ENCODE data around the gene PGS1. TPM values are rescaled to one million over a fixed set of nuclear protein-coding genes. Genes with fewer than 3 reads are reported as not detected.

The PGS1 gene
- total RNA-seq, 2 experiments from 2014 or later = 59.6 to 61.3 TPM

GRCh38 chr17:78375401-78376151, 2.9 kb upstream of the PGS1 start:
- no peak for TF ChIP-seq CTCF (conservative IDR thresholded peaks at IDR 0.05; ENCODE audit: low read length)
- TF ChIP-seq EZH2phosphoT487 (IDR thresholded peaks at IDR 0.05; ENCODE audit: borderline replicate concordance, low read depth, low read length) = no peak
- H4K20me1 ChIP-seq (ENCODE audit: insufficient read depth, low read length) = peaks cover 11% of the 10 kb centered on the region; the same call in 1 of the 2 replicates
- intact Hi-C loops (cut with micrococcal nuclease; ENCODE audit: unreplicated experiment) = loop anchor here (5.0 kb wide), 1 partner anchor 47 kb away; no protein-coding TSS in a partner anchor
- no peak overlapping the region for H2AFZ ChIP-seq (ENCODE audit: low read length)
- DNase-seq (ENCODE audit: low spot score) = no peak
- peaks cover 19% of the 10 kb centered on the region for H3K79me2 ChIP-seq (ENCODE audit: insufficient read depth, low read depth, low read length)
- H3K36me3 ChIP-seq (ENCODE audit: insufficient read depth, low read length) = 0 out of 2 replicates have a peak, but pooled peaks cover 4% of the 10 kb centered on the region
- BruUV-seq (replicated peaks) = no TSS peak
- H3K27ac ChIP-seq (ENCODE audit: low read depth, low read length, poor library complexity, severe bottlenecking) = no peak overlapping the region
- no peak overlapping the region for H3K4me2 ChIP-seq (ENCODE audit: low read length)
- no peaks in the 10 kb centered on the region for H3K9me3 ChIP-seq (ENCODE audit: low read length)
- POLR2A ChIA-PET = no interaction called here
- CTCF ChIA-PET (ENCODE audit: unreplicated experiment) = no interaction called here
- no peaks in the 10 kb centered on the region for H3K9me2 ChIP-seq (ENCODE audit: insufficient read depth, low read length)
- peaks cover 20% of the 10 kb centered on the region for H3K4me1 ChIP-seq (ENCODE audit: insufficient read depth, low read length, poor library complexity, severe bottlenecking)
- no peak overlapping the region for H3K4me3 ChIP-seq (ENCODE audit: low read depth, low read length, poor library complexity, severe bottlenecking)

GRCh38 chr17:78376161-78376560, 2.3 kb upstream of the PGS1 start:
- H3K4me2 ChIP-seq (ENCODE audit: low read length) = no peak overlapping the region
- CTCF ChIA-PET (ENCODE audit: unreplicated experiment) = no interaction called here
- TF ChIP-seq EZH2phosphoT487 (IDR thresholded peaks at IDR 0.05; ENCODE audit: borderline replicate concordance, low read depth, low read length) (no peak), CTCF (conservative IDR thresholded peaks at IDR 0.05; ENCODE audit: low read length) (no peak)
- H3K27ac ChIP-seq (ENCODE audit: low read depth, low read length, poor library complexity, severe bottlenecking) = no peak overlapping the region
- H3K4me3 ChIP-seq (ENCODE audit: low read depth, low read length, poor library complexity, severe bottlenecking) = no peak overlapping the region
- no peak overlapping the region for H2AFZ ChIP-seq (ENCODE audit: low read length)
- H3K9me3 ChIP-seq (ENCODE audit: low read length) = no peaks in the 10 kb centered on the region
- intact Hi-C loops (cut with micrococcal nuclease; ENCODE audit: unreplicated experiment) = loop anchor here (5.0 kb wide), 1 partner anchor 46 kb away; no protein-coding TSS in a partner anchor
- peaks cover 9% of the 10 kb centered on the region; the same call in 1 of the 2 replicates for H3K36me3 ChIP-seq (ENCODE audit: insufficient read depth, low read length)
- H3K9me2 ChIP-seq (ENCODE audit: insufficient read depth, low read length) = no peaks in the 10 kb centered on the region
- POLR2A ChIA-PET = no interaction called here
- peaks cover 25% of the 10 kb centered on the region for H3K79me2 ChIP-seq (ENCODE audit: insufficient read depth, low read depth, low read length)
- peaks cover 24% of the 10 kb centered on the region for H3K4me1 ChIP-seq (ENCODE audit: insufficient read depth, low read length, poor library complexity, severe bottlenecking)
- DNase-seq (ENCODE audit: low spot score) = no peak
- BruUV-seq (replicated peaks) = no TSS peak
- peaks cover 13% of the 10 kb centered on the region; the same call in 1 of the 2 replicates for H4K20me1 ChIP-seq (ENCODE audit: insufficient read depth, low read length)

- no TSS peak for BruUV-seq (replicated peaks)
- H3K79me2 ChIP-seq (ENCODE audit: insufficient read depth, low read depth, low read length) = peaks cover 38% of the 10 kb centered on the region
- H3K27ac ChIP-seq (ENCODE audit: low read depth, low read length, poor library complexity, severe bottlenecking) = no peak overlapping the region
These were observed 608 bp upstream of the PGS1 start for GRCh38 chr17:78377858-78378224.

More at GRCh38 chr17:78377858-78378224, 608 bp upstream of the PGS1 start:
- Histone ChIP-seq H3K4me1 (ENCODE audit: insufficient read depth, low read length, poor library complexity, severe bottlenecking) (peaks cover 32% of the 10 kb centered on the region), H4K20me1 (ENCODE audit: insufficient read depth, low read length) (peaks cover 22% of the 10 kb centered on the region; the same call in 1 of the 2 replicates), H3K9me3 (ENCODE audit: low read length) (no peaks in the 10 kb centered on the region), H3K4me3 (ENCODE audit: low read depth, low read length, poor library complexity, severe bottlenecking) (peak overlapping the region; percentile 94), H3K9me2 (ENCODE audit: insufficient read depth, low read length) (no peaks in the 10 kb centered on the region), H3K36me3 (ENCODE audit: insufficient read depth, low read length) (peaks cover 11% of the 10 kb centered on the region; the same call in 1 of the 2 replicates), H2AFZ (ENCODE audit: low read length) (peak overlapping the region; percentile 94), H3K4me2 (ENCODE audit: low read length) (peak overlapping the region; percentile 84)
- ChIA-PET POLR2A (no interaction called here), CTCF (ENCODE audit: unreplicated experiment) (no interaction called here)
- TF ChIP-seq CTCF (conservative IDR thresholded peaks at IDR 0.05; ENCODE audit: low read length) = no peak
- no peak for TF ChIP-seq EZH2phosphoT487 (IDR thresholded peaks at IDR 0.05; ENCODE audit: borderline replicate concordance, low read depth, low read length)
- no peak for DNase-seq (ENCODE audit: low spot score)
- intact Hi-C loops (cut with micrococcal nuclease; ENCODE audit: unreplicated experiment) = loop anchor here (5.0 kb wide), 1 partner anchor 44 kb away; no protein-coding TSS in a partner anchor
